HEK293 (cell line): ENCODE data around the gene C12orf42.

ENCODE experiments used
- CTCF ChIA-PET: fragments of 350-600 bp; formaldehyde crosslinking; extraction: SDS; loops from one replicate; lab custom pipeline; 2021; ENCODE audit warnings: antibody characterized with exemption; lab: Yijun Ruan, JAX
- POLR2A ChIA-PET: fragments of 300-600 bp; formaldehyde crosslinking; extraction: SDS; loops from one replicate; lab custom pipeline; 2020; ENCODE audit warnings: antibody characterized with exemption, inconsistent platforms; lab: Yijun Ruan, JAX
- H3K27ac ChIP-seq: fragments of 200-500 bp; sonication (Bioruptor generic); 2 replicates; pipeline ENCODE4 v1.5.1; 2014; ENCODE audit warnings: low read depth, low read length, control low read depth, inconsistent platforms; ENCODE audit errors: extremely low read depth
- H3K36me3 ChIP-seq, 2 experiments: fragments of 200-500 bp in 1 of 2; sonication (Bioruptor generic) in 1 of 2; 1 replicate in 1 of 2; 2 replicates in 1 of 2; pipeline ENCODE4 v1.5.1; 2014 to 2017; ENCODE audit warnings: inconsistent platforms in 2 of 2, low read length in 2 of 2; ENCODE audit not compliant: control insufficient read depth in 2 of 2, insufficient read depth in 1 of 2
- H3K4me1 ChIP-seq: fragments of 200-500 bp; sonication (Bioruptor generic); 2 replicates; pipeline ENCODE4 v1.5.1; 2014; ENCODE audit warnings: mild to moderate bottlenecking, low read length, inconsistent platforms; ENCODE audit not compliant: control insufficient read depth, insufficient read depth
- H3K4me3 ChIP-seq: 2 replicates; pipeline ENCODE4 v1.5.1; 2011; ENCODE audit warnings: low read depth, mild to moderate bottlenecking, control low read depth, low read length, moderate library complexity
- H3K9me3 ChIP-seq: fragments of 200-500 bp; sonication (Bioruptor generic); 2 replicates; pipeline ENCODE4 v1.5.1; 2014; ENCODE audit warnings: low read depth, low read length, inconsistent platforms; ENCODE audit not compliant: control insufficient read depth, insufficient read depth
- AEBP2 ChIP-seq: fragments of 450-650 bp; formaldehyde crosslinking; IDR thresholded peaks from 2 replicates; pipeline ENCODE4 v1.5.1; 2016; ENCODE audit warnings: missing biosample characterization, missing genetic modification characterization, borderline replicate concordance
- GLI2 ChIP-seq: fragments of 450-650 bp; formaldehyde crosslinking; IDR thresholded peaks from 2 replicates; pipeline ENCODE4; 2017; ENCODE audit warnings: missing biosample characterization, missing genetic modification characterization, low read depth, borderline replicate concordance
- GLIS2 ChIP-seq: fragments of 450-650 bp; formaldehyde crosslinking; IDR thresholded peaks from 2 replicates; pipeline ENCODE4 v1.5.1; 2016; ENCODE audit warnings: missing biosample characterization, missing genetic modification characterization
- KLF8 ChIP-seq: fragments of 450-650 bp; formaldehyde crosslinking; IDR thresholded peaks from 2 replicates; pipeline ENCODE4 v1.5.1; 2016; ENCODE audit warnings: missing biosample characterization, missing genetic modification characterization
- OSR2 ChIP-seq: fragments of 450-650 bp; formaldehyde crosslinking; IDR thresholded peaks from 2 replicates; pipeline ENCODE4 v1.5.1; 2016; ENCODE audit warnings: missing biosample characterization, missing genetic modification characterization
- RBAK ChIP-seq: fragments of 450-650 bp; formaldehyde crosslinking; IDR thresholded peaks from 2 replicates; pipeline ENCODE4 v1.5.1; 2016; ENCODE audit warnings: missing biosample characterization, missing genetic modification characterization
- YY2 ChIP-seq: fragments of 450-650 bp; formaldehyde crosslinking; IDR thresholded peaks from 2 replicates; pipeline ENCODE4 v1.5.1; 2016; ENCODE audit warnings: missing biosample characterization, missing genetic modification characterization
- ZFP69B ChIP-seq: fragments of 450-650 bp; formaldehyde crosslinking; IDR thresholded peaks from 2 replicates; pipeline ENCODE4 v1.5.1; 2016; ENCODE audit warnings: missing biosample characterization, missing genetic modification characterization
- ZNF114 ChIP-seq: fragments of 450-650 bp; formaldehyde crosslinking; IDR thresholded peaks from 2 replicates; pipeline ENCODE4 v1.5.0; 2017; ENCODE audit warnings: missing biosample characterization, missing genetic modification characterization
- ZNF133 ChIP-seq: fragments of 450-650 bp; formaldehyde crosslinking; IDR thresholded peaks from 2 replicates; pipeline ENCODE4 v1.5.1; 2016; ENCODE audit warnings: missing biosample characterization, missing genetic modification characterization
- ZNF174 ChIP-seq: fragments of 450-650 bp; formaldehyde crosslinking; IDR thresholded peaks from 2 replicates; pipeline ENCODE4 v1.5.0; 2017; ENCODE audit warnings: missing biosample characterization, mild to moderate bottlenecking, missing genetic modification characterization
- ZNF184 ChIP-seq: fragments of 450-650 bp; IDR thresholded peaks from 2 replicates; pipeline ENCODE4 v1.5.1; 2018; ENCODE audit warnings: missing biosample characterization, mild to moderate bottlenecking, missing genetic modification characterization
- ZNF19 ChIP-seq: fragments of 450-650 bp; formaldehyde crosslinking; IDR thresholded peaks from 2 replicates; pipeline ENCODE4; 2016; ENCODE audit warnings: missing biosample characterization, missing genetic modification characterization, low read depth
- ZNF292 ChIP-seq: fragments of 450-650 bp; formaldehyde crosslinking; IDR thresholded peaks from 2 replicates; pipeline ENCODE4 v1.5.1; 2016; ENCODE audit warnings: low read depth, missing biosample characterization, missing genetic modification characterization, borderline replicate concordance
- ZNF398 ChIP-seq: fragments of 450-650 bp; formaldehyde crosslinking; IDR thresholded peaks from 2 replicates; pipeline ENCODE4 v1.5.1; 2017; ENCODE audit warnings: missing biosample characterization, missing genetic modification characterization
- ZNF416 ChIP-seq: fragments of 450-650 bp; formaldehyde crosslinking; IDR thresholded peaks from 2 replicates; pipeline ENCODE4 v1.5.1; 2016; ENCODE audit warnings: missing biosample characterization, missing genetic modification characterization
- ZNF433 ChIP-seq: fragments of 450-650 bp; formaldehyde crosslinking; IDR thresholded peaks from 2 replicates; pipeline ENCODE4 v1.5.1; 2016; ENCODE audit warnings: missing biosample characterization, missing genetic modification characterization, low read depth
- ZNF48 ChIP-seq: fragments of 450-650 bp; formaldehyde crosslinking; IDR thresholded peaks from 2 replicates; pipeline ENCODE4 v1.5.1; 2016; ENCODE audit warnings: missing biosample characterization, missing genetic modification characterization
- ZNF510 ChIP-seq: fragments of 450-650 bp; formaldehyde crosslinking; IDR thresholded peaks from 2 replicates; pipeline ENCODE4 v1.5.1; 2018; ENCODE audit warnings: mild to moderate bottlenecking, missing genetic modification characterization, missing biosample characterization; ENCODE audit not compliant: insufficient replicate concordance
- ZNF624 ChIP-seq: fragments of 450-650 bp; formaldehyde crosslinking; IDR thresholded peaks from 2 replicates; pipeline ENCODE4 v1.5.1; 2017; ENCODE audit warnings: missing biosample characterization, missing genetic modification characterization
- ZNF670 ChIP-seq: fragments of 450-650 bp; formaldehyde crosslinking; IDR thresholded peaks from 2 replicates; pipeline ENCODE4 v1.5.1; 2016; ENCODE audit warnings: missing biosample characterization, missing genetic modification characterization, low read depth
- ZNF677 ChIP-seq: fragments of 450-650 bp; IDR thresholded peaks from 2 replicates; pipeline ENCODE4 v1.5.0; 2018; ENCODE audit warnings: missing biosample characterization, mild to moderate bottlenecking, missing genetic modification characterization, moderate library complexity
- ZNF777 ChIP-seq: fragments of 450-650 bp; formaldehyde crosslinking; IDR thresholded peaks from 2 replicates; pipeline ENCODE4 v1.5.1; 2017; ENCODE audit warnings: missing biosample characterization, missing genetic modification characterization, borderline replicate concordance
- ZNF785 ChIP-seq: fragments of 450-650 bp; formaldehyde crosslinking; IDR thresholded peaks from 2 replicates; pipeline ENCODE4 v1.5.1; 2016; ENCODE audit warnings: missing biosample characterization, missing genetic modification characterization
- ZNF830 ChIP-seq: fragments of 450-650 bp; IDR thresholded peaks from 2 replicates; pipeline ENCODE4 v1.5.0; 2018; ENCODE audit warnings: missing biosample characterization, missing genetic modification characterization, low read depth, mild to moderate bottlenecking, moderate library complexity
- TF ChIP-seq, protein P1 (sequence below): fragments of 450-650 bp; formaldehyde crosslinking; IDR thresholded peaks from 2 replicates; pipeline ENCODE4 v1.5.1; 2016; ENCODE audit warnings: missing biosample characterization, missing genetic modification characterization

The C12orf42 gene

DNA sequence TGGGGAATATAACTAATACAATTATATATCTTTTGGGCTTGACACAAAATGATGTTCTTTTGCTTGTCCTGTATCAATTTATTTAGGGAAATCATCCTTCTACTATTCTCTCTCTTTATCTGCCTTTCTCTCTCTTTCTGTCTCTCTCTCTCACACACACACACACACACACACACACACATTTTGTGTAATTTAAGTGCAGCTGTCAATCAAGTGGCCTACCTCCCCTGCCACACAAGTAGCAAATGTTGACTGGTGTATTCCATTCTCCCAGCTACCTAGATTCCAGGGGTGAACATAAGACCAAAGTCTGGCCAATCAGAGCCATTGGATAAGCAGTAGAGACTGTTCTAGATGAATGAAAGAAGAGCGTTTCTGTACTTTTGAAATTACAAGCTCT lies 127.6 kb downstream of the C12orf42 start:
- no peak for TF ChIP-seq ZNF510
- H3K27ac ChIP-seq = no peak overlapping the region
- POLR2A ChIA-PET = no interaction called here
- CTCF ChIA-PET = no interaction called here
- no peaks in the 10 kb centered on the region for H3K36me3 ChIP-seq
- no peak overlapping the region for H3K4me3 ChIP-seq
- no peaks in the 10 kb centered on the region for H3K9me3 ChIP-seq
- H3K4me1 ChIP-seq = no peaks in the 10 kb centered on the region

- TF ChIP-seq ZNF830 (no peak), ZNF785 (tag by site-specific recombination) (no peak), RBAK (tag by site-specific recombination) (no peak), GLI2 (tag by site-specific recombination) (no peak), OSR2 (tag by site-specific recombination) (no peak), AEBP2 (tag by site-specific recombination) (no peak), KLF8 (tag by site-specific recombination) (no peak), ZNF48 (tag by site-specific recombination) (no peak), ZNF670 (tag by site-specific recombination) (no peak), ZFP69B (no peak), ZNF133 (tag by site-specific recombination) (no peak), ZNF433 (no peak)
- H3K27ac ChIP-seq = no peak overlapping the region
- H3K4me1 ChIP-seq = no peaks in the 10 kb centered on the region
- no peaks in the 10 kb centered on the region for H3K9me3 ChIP-seq
- ChIA-PET POLR2A (no interaction called here), CTCF (no interaction called here)
- no peak overlapping the region for H3K4me3 ChIP-seq
- H3K36me3 ChIP-seq = no peaks in the 10 kb centered on the region
Measured at GRCh38 chr12:103354403-103354802, 141.4 kb downstream of the C12orf42 start.

GRCh38 chr12:103353913-103354312 lies 141.9 kb downstream of the C12orf42 start:
- Histone ChIP-seq H3K4me3 (no peak overlapping the region), H3K4me1 (no peaks in the 10 kb centered on the region), H3K27ac (no peak overlapping the region), H3K9me3 (no peaks in the 10 kb centered on the region), H3K36me3 (no peaks in the 10 kb centered on the region)
- POLR2A ChIA-PET = no interaction called here
- CTCF ChIA-PET = no interaction called here
- no peak for TF ChIP-seq ZNF184

DNA sequence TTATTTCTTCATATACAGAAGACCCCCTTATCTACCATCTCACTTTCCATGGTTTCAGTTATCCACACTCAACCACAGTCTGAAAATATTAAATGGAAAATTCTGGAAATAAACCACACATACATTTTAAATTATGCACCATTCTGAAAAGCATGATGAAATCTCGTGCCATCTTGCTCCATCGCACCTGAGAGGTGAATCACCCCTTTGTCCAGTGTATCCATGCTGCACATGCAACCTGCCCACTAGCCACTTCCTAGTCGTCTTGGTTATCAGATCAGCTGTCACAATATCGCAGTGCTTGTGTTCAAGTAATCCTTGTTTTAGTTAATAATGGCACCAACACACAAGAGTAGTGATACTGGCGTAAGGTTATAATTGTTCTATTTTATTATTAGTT lies 145.7 kb downstream of the C12orf42 start:
- Histone ChIP-seq H3K9me3 (no peaks in the 10 kb centered on the region), H3K4me1 (no peaks in the 10 kb centered on the region), H3K4me3 (no peak overlapping the region), H3K36me3 (no peaks in the 10 kb centered on the region), H3K27ac (no peak overlapping the region)
- CTCF ChIA-PET = no interaction called here
- TF ChIP-seq ZNF777 (tag by site-specific recombination) (no peak), YY2 (tag by site-specific recombination) (no peak), ZNF510 (no peak), ZNF416 (no peak), ZNF624 (tag by site-specific recombination) (no peak), ZNF114 (tag by site-specific recombination) (no peak), ZNF677 (no peak), GLIS2 (tag by site-specific recombination) (no peak), ZNF19 (tag by site-specific recombination) (no peak), ZNF398 (tag by site-specific recombination) (no peak), OSR2 (tag by site-specific recombination) (no peak), ZNF174 (tag by site-specific recombination) (no peak), ZNF292 (tag by site-specific recombination) (no peak)
- TF ChIP-seq, protein P1, sequence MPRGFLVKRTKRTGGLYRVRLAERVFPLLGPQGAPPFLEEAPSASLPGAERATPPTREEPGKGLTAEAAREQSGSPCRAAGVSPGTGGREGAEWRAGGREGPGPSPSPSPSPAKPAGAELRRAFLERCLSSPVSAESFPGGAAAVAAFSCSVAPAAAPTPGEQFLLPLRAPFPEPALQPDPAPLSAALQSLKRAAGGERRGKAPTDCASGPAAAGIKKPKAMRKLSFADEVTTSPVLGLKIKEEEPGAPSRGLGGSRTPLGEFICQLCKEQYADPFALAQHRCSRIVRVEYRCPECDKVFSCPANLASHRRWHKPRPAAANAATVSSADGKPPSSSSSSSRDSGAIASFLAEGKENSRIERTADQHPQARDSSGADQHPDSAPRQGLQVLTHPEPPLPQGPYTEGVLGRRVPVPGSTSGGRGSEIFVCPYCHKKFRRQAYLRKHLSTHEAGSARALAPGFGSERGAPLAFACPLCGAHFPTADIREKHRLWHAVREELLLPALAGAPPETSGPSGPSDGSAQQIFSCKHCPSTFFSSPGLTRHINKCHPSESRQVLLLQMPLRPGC = no peak
- POLR2A ChIA-PET = no interaction called here
